ENCODE data around the gene MEA1.
A peak's percentile ranks its signal among the peaks of the same experiment; 100 is the strongest.

MEA1 gene

DNA sequence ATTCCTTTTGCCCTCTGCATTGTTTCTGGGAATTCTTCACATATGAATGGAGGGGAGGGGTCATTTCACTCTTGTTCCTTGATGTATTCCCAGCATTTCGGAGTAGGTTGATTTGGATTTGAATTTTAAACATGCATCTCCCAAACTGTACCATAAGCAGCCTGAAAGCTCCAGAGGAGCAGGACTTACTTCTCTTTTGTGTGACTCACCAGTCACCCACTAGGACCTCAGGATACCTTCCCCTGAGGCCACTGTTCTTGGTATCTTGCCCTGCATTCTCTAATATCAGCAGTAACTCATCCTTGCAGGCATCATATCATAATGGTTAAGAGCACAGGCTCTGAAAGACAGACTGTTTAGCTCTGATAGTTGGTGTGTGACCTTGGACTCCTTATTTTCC lies 44.8 kb upstream of the MEA1 start (continued):
- TF ChIP-seq ZNF785 (tag by site-specific recombination; IDR thresholded peaks at IDR 0.05) (no peak), ZNF140 (tag by site-specific recombination; IDR thresholded peaks at IDR 0.05) (no peak), ZSCAN30 (tag by site-specific recombination; IDR thresholded peaks at IDR 0.05) (no peak), TRIM28 (IDR thresholded peaks at IDR 0.05; ENCODE audit: borderline replicate concordance, low read length) (no peak), BCL11B (tag by site-specific recombination; IDR thresholded peaks at IDR 0.05; ENCODE audit: low read depth) (no peak)

DNA sequence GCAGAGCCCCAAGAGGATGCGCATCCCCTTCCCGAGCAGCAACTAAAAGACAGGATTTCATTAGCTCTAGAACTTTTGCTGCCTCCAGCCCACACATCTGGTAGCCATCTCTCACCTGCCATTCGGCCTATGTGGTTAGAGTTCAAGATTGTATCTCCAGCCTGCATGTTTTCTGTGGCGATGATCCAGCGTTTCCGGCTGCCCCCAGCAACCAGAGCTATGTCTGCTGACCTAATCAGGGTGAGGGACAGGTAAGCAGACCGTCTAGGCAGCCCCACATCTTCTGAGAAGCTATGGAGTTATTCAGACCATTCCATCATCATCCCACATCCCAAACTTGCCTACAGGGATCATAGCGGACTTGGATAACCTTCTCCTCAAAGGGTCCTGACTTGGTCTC lies 42.2 kb upstream of the MEA1 start:
- Histone ChIP-seq H3K27ac (ENCODE audit: extremely low read depth, low read depth, low read length) (no peak overlapping the region), H3K4me1 (ENCODE audit: control insufficient read depth, insufficient read depth, low read length) (peaks cover 13% of the 10 kb centered on the region), H3K36me3 (ENCODE audit: control insufficient read depth in 2 of 2, insufficient read depth in 1 of 2, low read length in 2 of 2) (peaks cover 19 to 49% of the 10 kb centered on the region in 2 experiments; a peak in 2 of 3 replicates), H3K4me3 (ENCODE audit: low read depth, low read length) (no peak overlapping the region), H3K9me3 (ENCODE audit: control insufficient read depth, insufficient read depth, low read depth, low read length) (no peaks in the 10 kb centered on the region)
- ChIA-PET CTCF (interaction anchor here (0.7 to 0.8 kb wide), 2 partner anchors 20 to 88 kb away, joined by 3 read pairs; partner anchors contain the start of gene PTK7), POLR2A (interaction anchor here (1.4 to 3.3 kb wide), 4 partner anchors 20 to 127 kb away, joined by 3 to 50 read pairs (median 14); partner anchors contain the start of genes CNPY3, KLHDC3, MEA1 and PPP2R5D)
- TF ChIP-seq ZBTB17 (tag by site-specific recombination; IDR thresholded peaks at IDR 0.05) = no peak
- no peak for TF ChIP-seq ZNF571 (tag by site-specific recombination; IDR thresholded peaks at IDR 0.05)
- no peak for TF ChIP-seq SCRT2 (tag by site-specific recombination; IDR thresholded peaks at IDR 0.05)
- TF ChIP-seq MZF1 (tag by site-specific recombination; IDR thresholded peaks at IDR 0.05; ENCODE audit: borderline replicate concordance) = no peak
- TF ChIP-seq ZNF174 (tag by site-specific recombination; IDR thresholded peaks at IDR 0.05) = no peak
- TF ChIP-seq, protein P1, sequence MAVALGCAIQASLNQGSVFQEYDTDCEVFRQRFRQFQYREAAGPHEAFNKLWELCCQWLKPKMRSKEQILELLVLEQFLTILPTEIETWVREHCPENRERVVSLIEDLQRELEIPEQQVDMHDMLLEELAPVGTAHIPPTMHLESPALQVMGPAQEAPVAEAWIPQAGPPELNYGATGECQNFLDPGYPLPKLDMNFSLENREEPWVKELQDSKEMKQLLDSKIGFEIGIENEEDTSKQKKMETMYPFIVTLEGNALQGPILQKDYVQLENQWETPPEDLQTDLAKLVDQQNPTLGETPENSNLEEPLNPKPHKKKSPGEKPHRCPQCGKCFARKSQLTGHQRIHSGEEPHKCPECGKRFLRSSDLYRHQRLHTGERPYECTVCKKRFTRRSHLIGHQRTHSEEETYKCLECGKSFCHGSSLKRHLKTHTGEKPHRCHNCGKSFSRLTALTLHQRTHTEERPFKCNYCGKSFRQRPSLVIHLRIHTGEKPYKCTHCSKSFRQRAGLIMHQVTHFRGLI (tag by site-specific recombination; IDR thresholded peaks at IDR 0.05) = no peak
- TF ChIP-seq, protein P2, sequence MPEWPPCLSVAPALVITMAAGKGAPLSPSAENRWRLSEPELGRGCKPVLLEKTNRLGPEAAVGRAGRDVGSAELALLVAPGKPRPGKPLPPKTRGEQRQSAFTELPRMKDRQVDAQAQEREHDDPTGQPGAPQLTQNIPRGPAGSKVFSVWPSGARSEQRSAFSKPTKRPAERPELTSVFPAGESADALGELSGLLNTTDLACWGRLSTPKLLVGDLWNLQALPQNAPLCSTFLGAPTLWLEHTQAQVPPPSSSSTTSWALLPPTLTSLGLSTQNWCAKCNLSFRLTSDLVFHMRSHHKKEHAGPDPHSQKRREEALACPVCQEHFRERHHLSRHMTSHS (tag by site-specific recombination; IDR thresholded peaks at IDR 0.05) = no peak
- TF ChIP-seq ZSCAN16 (tag by site-specific recombination; IDR thresholded peaks at IDR 0.05) = no peak
- TF ChIP-seq ZNF514 (tag by site-specific recombination; IDR thresholded peaks at IDR 0.05) = no peak
- TF ChIP-seq ZSCAN23 (tag by site-specific recombination; IDR thresholded peaks at IDR 0.05) = no peak
- no peak for TF ChIP-seq ZEB2 (tag by site-specific recombination; IDR thresholded peaks at IDR 0.05)
- no peak for TF ChIP-seq ZNF266 (tag by site-specific recombination; IDR thresholded peaks at IDR 0.05; ENCODE audit: low read depth)
- TF ChIP-seq ZNF473 (tag by site-specific recombination; IDR thresholded peaks at IDR 0.05) = no peak
- TF ChIP-seq ZNF221 (tag by site-specific recombination; IDR thresholded peaks at IDR 0.05; ENCODE audit: borderline replicate concordance) = no peak
- TF ChIP-seq, protein P3, sequence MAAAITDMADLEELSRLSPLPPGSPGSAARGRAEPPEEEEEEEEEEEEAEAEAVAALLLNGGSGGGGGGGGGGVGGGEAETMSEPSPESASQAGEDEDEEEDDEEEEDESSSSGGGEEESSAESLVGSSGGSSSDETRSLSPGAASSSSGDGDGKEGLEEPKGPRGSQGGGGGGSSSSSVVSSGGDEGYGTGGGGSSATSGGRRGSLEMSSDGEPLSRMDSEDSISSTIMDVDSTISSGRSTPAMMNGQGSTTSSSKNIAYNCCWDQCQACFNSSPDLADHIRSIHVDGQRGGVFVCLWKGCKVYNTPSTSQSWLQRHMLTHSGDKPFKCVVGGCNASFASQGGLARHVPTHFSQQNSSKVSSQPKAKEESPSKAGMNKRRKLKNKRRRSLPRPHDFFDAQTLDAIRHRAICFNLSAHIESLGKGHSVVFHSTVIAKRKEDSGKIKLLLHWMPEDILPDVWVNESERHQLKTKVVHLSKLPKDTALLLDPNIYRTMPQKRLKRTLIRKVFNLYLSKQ (tag by site-specific recombination; IDR thresholded peaks at IDR 0.05; ENCODE audit: borderline replicate concordance) = no peak

DNA sequence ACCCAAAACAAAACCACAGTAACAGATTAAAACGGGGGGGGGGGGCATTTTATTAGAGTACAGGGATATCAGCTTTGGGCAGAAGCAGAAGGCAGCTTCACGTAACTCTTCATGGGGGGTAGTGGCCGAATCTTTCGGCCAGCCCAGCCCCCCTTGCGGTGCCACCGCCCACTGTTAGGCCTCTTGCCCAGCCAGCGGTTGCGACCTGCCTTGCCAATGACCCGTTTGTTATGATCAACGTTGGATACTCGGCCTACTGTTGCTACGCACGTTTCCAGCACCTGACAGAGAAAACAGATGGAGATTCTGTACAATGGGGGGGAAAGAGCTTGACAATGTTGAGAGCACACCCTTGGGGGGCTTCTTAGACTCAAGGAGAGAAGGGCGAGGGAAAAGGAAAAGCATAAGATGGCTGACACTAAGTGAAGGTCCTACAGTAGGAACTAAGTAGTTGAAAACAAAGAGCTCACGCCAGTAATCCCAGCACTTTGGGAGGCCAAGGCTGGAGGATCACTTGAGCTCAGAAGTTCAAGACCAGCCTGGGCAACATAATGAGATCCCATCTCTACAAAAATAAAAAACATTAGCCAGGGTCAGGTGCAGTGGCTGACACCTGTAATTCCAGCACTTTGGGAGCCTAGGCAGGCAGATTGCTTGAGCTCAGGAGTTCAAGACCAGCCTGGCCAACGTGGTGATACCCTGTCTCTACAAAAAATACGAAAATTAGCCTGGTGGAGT lies 40.6 kb upstream of the MEA1 start:
- TF ChIP-seq ZNF133 (tag by site-specific recombination; IDR thresholded peaks at IDR 0.05) (0 out of 2 replicates have a peak, but pooled peaks have one; percentile 9), ZNF76 (tag by site-specific recombination; IDR thresholded peaks at IDR 0.05; ENCODE audit: borderline replicate concordance, low read depth) (no peak)
- ChIA-PET CTCF (interaction anchor here (0.6 to 1.7 kb wide), 9 partner anchors 35 to 979 kb away, joined by 3 to 8 read pairs (median 3); no protein-coding TSS in a partner anchor), POLR2A (interaction anchor here (0.5 to 3.3 kb wide), 42 partner anchors 8 to 912 kb away, joined by 3 to 50 read pairs (median 6); partner anchors contain the start of genes C6orf132, CNPY3, CUL9 and GNMT)
- Histone ChIP-seq H3K4me3 (ENCODE audit: low read depth, low read length) (no peak overlapping the region), H3K9me3 (ENCODE audit: control insufficient read depth, insufficient read depth, low read depth, low read length) (no peaks in the 10 kb centered on the region), H3K27ac (ENCODE audit: extremely low read depth, low read depth, low read length) (peak overlapping the region; percentile 85), H3K4me1 (ENCODE audit: control insufficient read depth, insufficient read depth, low read length) (peaks cover 9% of the 10 kb centered on the region), H3K36me3 (ENCODE audit: control insufficient read depth in 2 of 2, insufficient read depth in 1 of 2, low read length in 2 of 2) (peaks cover 19 to 65% of the 10 kb centered on the region in 2 experiments; a peak in 2 of 3 replicates)
